ENCODE measurements around the gene CD86.
"Not testable (repeated sequence)": the region's sequence is repeated elsewhere in the genome, so short reads cannot be mapped to it uniquely, and the experiment has no call there.

The CD86 gene

DNA sequence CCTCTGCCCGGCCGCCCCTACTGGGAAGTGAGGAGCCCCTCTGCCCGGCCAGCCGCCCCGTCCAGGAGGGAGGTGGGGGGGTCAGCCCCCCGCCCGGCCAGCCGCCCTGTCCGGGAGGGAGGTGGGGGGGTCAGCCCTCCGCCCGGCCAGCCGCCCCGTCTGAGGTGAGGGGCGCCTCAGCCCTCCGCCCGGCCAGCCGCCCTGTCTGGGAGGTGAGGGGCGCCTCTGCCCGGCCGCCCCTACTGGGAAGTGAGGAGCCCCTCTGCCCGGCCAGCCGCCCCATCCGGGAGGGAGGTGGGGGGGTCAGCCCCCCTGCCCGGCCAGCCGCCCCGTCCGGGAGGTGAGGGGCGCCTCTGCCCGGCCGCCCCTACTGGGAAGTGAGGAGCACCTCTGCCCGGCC is 109.8 kb downstream of the CD86 start:
- not testable (repeated sequence) for DNase-seq

DNA sequence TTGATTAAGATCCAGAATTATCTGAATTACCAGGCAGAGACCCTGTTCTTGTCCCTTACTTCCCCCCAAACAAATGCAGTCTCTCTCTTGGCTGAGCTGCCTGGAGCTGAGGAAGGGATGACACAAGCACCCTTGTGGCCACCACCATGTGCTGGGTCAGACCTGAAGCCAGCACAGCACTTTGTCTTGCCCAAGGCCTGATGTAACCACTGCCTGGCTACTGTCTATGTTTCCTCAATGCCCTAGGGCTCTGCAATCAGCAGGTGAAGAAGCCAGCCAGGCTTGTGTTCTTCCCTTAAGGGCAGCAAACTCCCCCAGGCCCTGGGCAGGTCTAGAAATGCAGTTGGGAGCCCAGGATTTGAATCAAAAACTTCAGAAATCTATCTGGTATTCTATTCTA is 112.5 kb downstream of the CD86 start:
- no peak for DNase-seq

DNA sequence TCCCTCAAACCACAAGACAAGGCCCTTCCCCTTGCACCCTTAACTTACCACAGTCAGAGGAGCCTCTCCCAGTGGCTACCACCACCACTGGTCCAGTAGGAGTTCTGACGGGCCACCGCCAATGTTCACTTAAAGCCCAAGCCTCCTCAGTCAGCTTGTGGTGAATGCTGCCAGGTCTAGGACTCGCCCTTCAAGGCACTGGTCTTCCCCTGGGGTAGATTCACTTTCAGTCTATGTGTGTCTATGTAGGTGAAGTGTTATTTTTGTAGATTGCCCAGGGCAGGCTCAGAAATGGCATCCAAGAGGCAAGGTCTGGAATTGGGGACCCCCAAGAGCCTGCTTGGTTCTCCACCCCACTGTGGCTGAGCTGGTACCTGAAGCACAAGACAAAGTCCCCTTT is 112.9 kb downstream of the CD86 start:
- no peak for DNase-seq

DNA sequence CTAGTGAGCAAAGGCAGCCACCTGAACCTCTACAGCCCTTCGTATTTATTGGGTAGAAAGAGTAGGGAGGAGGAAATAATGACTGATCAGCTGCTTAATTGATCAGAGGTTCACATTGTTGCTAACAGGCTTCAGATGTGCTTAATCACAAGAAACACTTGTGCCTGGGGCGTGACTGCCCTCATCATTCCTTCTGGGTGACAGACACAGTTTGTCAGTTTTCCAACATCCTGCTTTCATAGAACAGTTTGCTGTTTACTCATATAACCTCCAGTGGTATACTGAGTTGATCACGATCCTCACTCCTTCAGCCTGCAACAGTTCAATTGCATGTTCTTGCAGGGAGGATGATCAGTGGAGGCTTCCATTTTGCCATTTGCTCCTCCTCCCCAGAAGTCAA is 114.7 kb downstream of the CD86 start:
- DNase-seq: no peak
